IPS-20b (cell line): ENCODE results near the gene CDH20.

Experiments
- H3K27ac ChIP-seq: one replicate; pipeline ENCODE4 v1.5.1; 2013; ENCODE audit warnings: low read length
- H3K27me3 ChIP-seq: 2 replicates; pipeline ENCODE4 v1.6.1; 2013; ENCODE audit warnings: mild to moderate bottlenecking, low read length, inconsistent platforms; ENCODE audit not compliant: insufficient read depth
- H3K36me3 ChIP-seq: 2 replicates; pipeline ENCODE4 v1.6.1; 2013; ENCODE audit warnings: low read depth, mild to moderate bottlenecking, inconsistent platforms, low read length, moderate library complexity; ENCODE audit not compliant: insufficient read depth
- H3K4me1 ChIP-seq: 2 replicates; pipeline ENCODE4 v1.6.1; 2013; ENCODE audit warnings: mild to moderate bottlenecking, control low read depth, inconsistent platforms, low read length, moderate library complexity; ENCODE audit not compliant: insufficient read depth
- H3K4me3 ChIP-seq: 2 replicates; pipeline ENCODE4 v1.5.1; 2013; ENCODE audit warnings: mild to moderate bottlenecking, low read length, inconsistent platforms
- H3K9ac ChIP-seq: 2 replicates; pipeline ENCODE4 v1.6.1; 2013; ENCODE audit warnings: low read depth, mild to moderate bottlenecking, inconsistent platforms, low read length, moderate library complexity
- H3K9me3 ChIP-seq: 2 replicates; pipeline ENCODE4 v1.6.1; 2013; ENCODE audit warnings: mild to moderate bottlenecking, low read depth, low read length, inconsistent platforms; ENCODE audit not compliant: insufficient read depth

CDH20 gene

GRCh38 chr18:61543518-61543917, 210.3 kb downstream of the CDH20 start:
- Histone ChIP-seq H3K4me1 (no peaks in the 10 kb centered on the region), H3K4me3 (no peak overlapping the region), H3K9me3 (no peaks in the 10 kb centered on the region), H3K27me3 (no peaks in the 10 kb centered on the region), H3K9ac (no peak overlapping the region), H3K27ac (no peak overlapping the region), H3K36me3 (no peaks in the 10 kb centered on the region)

- H3K27me3 ChIP-seq = no peaks in the 10 kb centered on the region
- no peak overlapping the region for H3K4me3 ChIP-seq
- no peaks in the 10 kb centered on the region for H3K4me1 ChIP-seq
- no peak overlapping the region for H3K27ac ChIP-seq
- H3K36me3 ChIP-seq = no peaks in the 10 kb centered on the region
- no peaks in the 10 kb centered on the region for H3K9me3 ChIP-seq
- no peak overlapping the region for H3K9ac ChIP-seq
These were observed 210.9 kb downstream of the CDH20 start for GRCh38 chr18:61544178-61544577.

- no peaks in the 10 kb centered on the region for H3K4me1 ChIP-seq
- no peak overlapping the region for H3K4me3 ChIP-seq
- H3K27ac ChIP-seq = no peak overlapping the region
- H3K9me3 ChIP-seq = no peaks in the 10 kb centered on the region
- no peaks in the 10 kb centered on the region for H3K27me3 ChIP-seq
- no peaks in the 10 kb centered on the region for H3K36me3 ChIP-seq
- H3K9ac ChIP-seq = no peak overlapping the region
These were observed 212.3 kb downstream of the CDH20 start for GRCh38 chr18:61545281-61546245.

GRCh38 chr18:61546590-61546989, 213.4 kb downstream of the CDH20 start:
- no peaks in the 10 kb centered on the region for H3K36me3 ChIP-seq
- no peak overlapping the region for H3K4me3 ChIP-seq
- H3K27ac ChIP-seq = no peak overlapping the region
- H3K27me3 ChIP-seq = no peaks in the 10 kb centered on the region
- H3K9ac ChIP-seq = no peak overlapping the region
- H3K9me3 ChIP-seq = no peaks in the 10 kb centered on the region
- H3K4me1 ChIP-seq = no peaks in the 10 kb centered on the region

- Histone ChIP-seq H3K4me1 (no peaks in the 10 kb centered on the region), H3K36me3 (no peaks in the 10 kb centered on the region), H3K9ac (no peak overlapping the region), H3K9me3 (no peaks in the 10 kb centered on the region), H3K4me3 (no peak overlapping the region), H3K27ac (no peak overlapping the region), H3K27me3 (no peaks in the 10 kb centered on the region)
These were observed 216.2 kb downstream of the CDH20 start for GRCh38 chr18:61549416-61549815.

GRCh38 chr18:61549889-61550288, 216.7 kb downstream of the CDH20 start:
- Histone ChIP-seq H3K9ac (no peak overlapping the region), H3K9me3 (no peaks in the 10 kb centered on the region), H3K27ac (no peak overlapping the region), H3K27me3 (no peaks in the 10 kb centered on the region), H3K36me3 (no peaks in the 10 kb centered on the region), H3K4me1 (no peaks in the 10 kb centered on the region), H3K4me3 (no peak overlapping the region)

- no peak overlapping the region for H3K27ac ChIP-seq
- no peak overlapping the region for H3K9ac ChIP-seq
- no peaks in the 10 kb centered on the region for H3K27me3 ChIP-seq
- H3K36me3 ChIP-seq = no peaks in the 10 kb centered on the region
- H3K4me3 ChIP-seq = no peak overlapping the region
- H3K4me1 ChIP-seq = no peaks in the 10 kb centered on the region
- no peaks in the 10 kb centered on the region for H3K9me3 ChIP-seq
These were observed 218.4 kb downstream of the CDH20 start for GRCh38 chr18:61551586-61551985.

- H3K4me1 ChIP-seq = no peaks in the 10 kb centered on the region
- H3K27ac ChIP-seq = no peak overlapping the region
- H3K27me3 ChIP-seq = no peaks in the 10 kb centered on the region
- H3K9ac ChIP-seq = no peak overlapping the region
- H3K9me3 ChIP-seq = no peaks in the 10 kb centered on the region
- no peak overlapping the region for H3K4me3 ChIP-seq
- no peaks in the 10 kb centered on the region for H3K36me3 ChIP-seq
These were observed 219.9 kb downstream of the CDH20 start for GRCh38 chr18:61553045-61553659.

GRCh38 chr18:61554117-61554776, 221.0 kb downstream of the CDH20 start:
- Histone ChIP-seq H3K9ac (no peak overlapping the region), H3K27me3 (no peaks in the 10 kb centered on the region), H3K9me3 (no peaks in the 10 kb centered on the region), H3K36me3 (no peaks in the 10 kb centered on the region), H3K4me3 (no peak overlapping the region), H3K4me1 (no peaks in the 10 kb centered on the region), H3K27ac (no peak overlapping the region)

- Histone ChIP-seq H3K9ac (no peak overlapping the region), H3K4me1 (no peaks in the 10 kb centered on the region), H3K4me3 (no peak overlapping the region), H3K9me3 (no peaks in the 10 kb centered on the region), H3K27ac (no peak overlapping the region), H3K36me3 (no peaks in the 10 kb centered on the region), H3K27me3 (no peaks in the 10 kb centered on the region)
These were observed 221.7 kb downstream of the CDH20 start for GRCh38 chr18:61554946-61555361.

GRCh38 chr18:61556316-61556715, 223.1 kb downstream of the CDH20 start:
- Histone ChIP-seq H3K4me1 (no peaks in the 10 kb centered on the region), H3K36me3 (no peaks in the 10 kb centered on the region), H3K9ac (no peak overlapping the region), H3K9me3 (no peaks in the 10 kb centered on the region), H3K27ac (no peak overlapping the region), H3K4me3 (no peak overlapping the region), H3K27me3 (no peaks in the 10 kb centered on the region)
